ENCODE data around the gene SETBP1. TPM values are rescaled to one million over a fixed set of nuclear protein-coding genes. Genes with fewer than 3 reads are reported as not detected.

SETBP1 gene
- total and polyA plus RNA-seq, 3 donors from 2014 or later = 6.2 to 34.7 (median 33.1) TPM

GRCh38 chr18:44750774-44751173 is 70.1 kb downstream of the SETBP1 start:
- Histone ChIP-seq H3K4me1 (no peaks in the 10 kb centered on the region), H3K27ac (no peak overlapping the region), H3K36me3 (ENCODE audit: low read depth, missing control alignments) (no peaks in the 10 kb centered on the region), H3K9me3 (no peaks in the 10 kb centered on the region), H3K27me3 (no peaks in the 10 kb centered on the region), H3K4me3 (no peak overlapping the region)
- intact Hi-C loops (cut with DNase I; ENCODE audit: low total_unique reads) = no loop called here
- no peak for DNase-seq
- WGBS, 2 donors = 97 to 100% methylated on average over 1 of the region's 1 CpG
- TF ChIP-seq CTCF (IDR thresholded peaks at IDR 0.05) (no peak), POLR2A (IDR thresholded peaks at IDR 0.05) (no peak)

- Histone ChIP-seq H3K36me3 (ENCODE audit: low read depth, missing control alignments) (no peaks in the 10 kb centered on the region), H3K4me1 (no peaks in the 10 kb centered on the region), H3K27me3 (no peaks in the 10 kb centered on the region), H3K9me3 (no peaks in the 10 kb centered on the region), H3K27ac (no peak overlapping the region), H3K4me3 (no peak overlapping the region)
- TF ChIP-seq CTCF (IDR thresholded peaks at IDR 0.05) (no peak), POLR2A (IDR thresholded peaks at IDR 0.05) (no peak)
- 93 to 98% methylated on average over 2 of the region's 2 CpGs for WGBS, 2 donors
- intact Hi-C loops (cut with DNase I; ENCODE audit: low total_unique reads) = no loop called here
- DNase-seq = no peak
These were observed 73.9 kb downstream of the SETBP1 start for GRCh38 chr18:44754567-44754966.

GRCh38 chr18:44758861-44759631 is 78.4 kb downstream of the SETBP1 start:
- no peak for DNase-seq
- Histone ChIP-seq H3K27me3 (no peaks in the 10 kb centered on the region), H3K4me3 (no peak overlapping the region), H3K4me1 (no peaks in the 10 kb centered on the region), H3K27ac (no peak overlapping the region), H3K36me3 (ENCODE audit: low read depth, missing control alignments) (no peaks in the 10 kb centered on the region), H3K9me3 (no peaks in the 10 kb centered on the region)
- TF ChIP-seq CTCF (IDR thresholded peaks at IDR 0.05) = no peak
- TF ChIP-seq POLR2A (IDR thresholded peaks at IDR 0.05) = no peak
- 80 to 82% methylated on average over 12 of the region's 12 CpGs for WGBS, 2 donors
- intact Hi-C loops (cut with DNase I; ENCODE audit: low total_unique reads) = no loop called here

- intact Hi-C loops (cut with DNase I; ENCODE audit: low total_unique reads) = no loop called here
- Histone ChIP-seq H3K36me3 (ENCODE audit: low read depth, missing control alignments) (no peaks in the 10 kb centered on the region), H3K9me3 (no peaks in the 10 kb centered on the region), H3K4me3 (no peak overlapping the region), H3K27me3 (no peaks in the 10 kb centered on the region), H3K27ac (no peak overlapping the region), H3K4me1 (no peaks in the 10 kb centered on the region)
- no peak for DNase-seq
- 85 to 88% methylated on average over 1 of the region's 1 CpG for WGBS, 2 donors
- TF ChIP-seq POLR2A (IDR thresholded peaks at IDR 0.05) (no peak), CTCF (IDR thresholded peaks at IDR 0.05) (no peak)
These were observed 79.2 kb downstream of the SETBP1 start for GRCh38 chr18:44759925-44760342.

- no peak for DNase-seq
- no peak overlapping the region for H3K27ac ChIP-seq
- TF ChIP-seq POLR2A (IDR thresholded peaks at IDR 0.05) = no peak
- no peak for TF ChIP-seq CTCF (IDR thresholded peaks at IDR 0.05)
These were observed 81.1 kb downstream of the SETBP1 start for GRCh38 chr18:44761812-44762211.

More at GRCh38 chr18:44761812-44762211, 81.1 kb downstream of the SETBP1 start:
- 44 to 56% methylated on average over 3 of the region's 3 CpGs for WGBS, 2 donors
- no peaks in the 10 kb centered on the region for H3K4me1 ChIP-seq
- no peaks in the 10 kb centered on the region for H3K9me3 ChIP-seq
- no peaks in the 10 kb centered on the region for H3K36me3 ChIP-seq (ENCODE audit: low read depth, missing control alignments)
- no peaks in the 10 kb centered on the region for H3K27me3 ChIP-seq
- no peak overlapping the region for H3K4me3 ChIP-seq
- intact Hi-C loops (cut with DNase I; ENCODE audit: low total_unique reads) = no loop called here
